Stimulated activated CD8-positive, alpha-beta memory T cell treated with anti-CD3 and anti-CD28 coated beads, Interleukin-12 subunit alpha, Interleukin-12 subunit beta, amount 100 ng/mL, for 24 hours (primary cell): ENCODE measurements around the gene RASIP1.
"Not testable (repeated sequence)": the region's sequence is repeated elsewhere in the genome, so short reads cannot be mapped to it uniquely, and the experiment has no call there.

ENCODE experiments used
- DNase-seq: peaks from one replicate; pipeline ENCODE4 v3.0.0-alpha.2; 2020; ENCODE audit errors: extremely low read depth

Gene RASIP1

DNA sequence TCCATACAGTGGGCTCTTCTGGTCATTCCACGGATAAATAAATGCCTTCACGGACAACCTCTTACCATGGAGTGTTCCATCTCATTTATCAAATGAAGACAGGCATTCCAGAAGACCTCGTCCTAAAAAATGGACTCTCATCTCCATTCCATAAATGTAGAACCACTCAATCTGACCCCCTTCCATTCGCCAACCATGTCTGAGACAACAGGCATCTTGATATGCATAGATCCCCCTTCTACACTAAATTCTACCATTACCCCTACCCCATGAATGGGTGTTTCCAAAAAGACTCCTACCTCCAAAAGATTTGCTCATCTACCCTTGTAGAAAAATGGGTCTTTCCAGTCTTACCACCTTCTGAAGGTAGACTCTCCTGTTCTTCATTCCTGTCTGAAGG, 9.0 kb downstream of the RASIP1 start:
- no peak for DNase-seq

DNA sequence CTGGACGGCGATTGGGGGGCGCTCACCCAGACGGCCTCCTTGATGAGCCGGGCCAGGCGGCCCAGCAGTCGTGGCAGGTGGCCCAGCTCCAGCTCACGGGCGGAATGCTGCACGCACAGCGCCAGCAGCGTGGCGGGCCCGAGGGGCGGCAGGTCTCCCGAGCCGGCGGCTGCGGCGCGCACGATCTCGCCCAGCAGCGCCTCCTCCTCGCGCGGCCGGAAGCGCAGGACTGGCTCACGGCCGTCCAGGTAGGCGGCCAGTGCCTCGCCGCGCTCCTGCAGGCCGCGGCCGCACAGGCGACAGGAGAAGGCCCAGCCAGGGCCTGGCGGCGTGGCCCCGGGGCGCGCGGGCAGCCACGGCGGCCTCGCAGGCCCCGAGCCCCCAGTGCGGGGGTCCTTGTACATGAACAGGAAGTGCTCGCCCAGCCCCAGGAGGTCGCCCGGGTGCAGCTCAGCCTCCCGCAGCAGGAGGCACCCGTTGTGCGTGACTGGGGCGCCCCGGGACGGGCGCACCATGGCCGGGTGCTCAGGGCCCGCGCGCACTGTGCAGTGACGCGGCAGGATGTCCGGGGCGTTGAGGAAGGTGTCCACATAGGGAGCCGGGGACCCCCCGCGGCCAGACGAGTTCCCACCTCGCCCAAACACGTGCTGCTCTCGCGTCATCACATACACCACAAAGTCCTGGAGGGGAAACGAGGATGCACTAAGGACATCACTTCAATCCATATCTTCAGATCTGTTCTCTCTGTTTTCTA, 11.3 kb downstream of the RASIP1 start:
- no peak for DNase-seq

DNA sequence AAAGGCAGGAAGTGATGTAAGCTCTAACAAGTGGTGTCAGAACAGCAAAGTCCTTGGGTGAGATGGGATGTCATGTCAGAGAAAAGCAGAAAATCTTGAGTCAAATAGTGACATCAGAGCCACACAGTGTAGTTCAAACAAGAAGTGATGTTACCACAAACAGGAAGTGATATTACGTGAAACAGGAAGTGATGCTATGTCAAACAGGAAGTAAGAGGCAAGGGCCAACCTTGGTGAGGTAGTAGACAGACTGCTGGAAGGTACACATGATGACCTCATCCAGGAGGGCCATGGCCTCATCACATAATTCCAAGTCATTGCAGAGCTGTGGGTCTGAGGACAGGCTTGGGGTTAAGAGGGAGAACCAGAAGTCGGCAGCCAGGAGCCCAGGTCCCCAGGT, 13.9 kb downstream of the RASIP1 start:
- DNase-seq = no peak

DNA sequence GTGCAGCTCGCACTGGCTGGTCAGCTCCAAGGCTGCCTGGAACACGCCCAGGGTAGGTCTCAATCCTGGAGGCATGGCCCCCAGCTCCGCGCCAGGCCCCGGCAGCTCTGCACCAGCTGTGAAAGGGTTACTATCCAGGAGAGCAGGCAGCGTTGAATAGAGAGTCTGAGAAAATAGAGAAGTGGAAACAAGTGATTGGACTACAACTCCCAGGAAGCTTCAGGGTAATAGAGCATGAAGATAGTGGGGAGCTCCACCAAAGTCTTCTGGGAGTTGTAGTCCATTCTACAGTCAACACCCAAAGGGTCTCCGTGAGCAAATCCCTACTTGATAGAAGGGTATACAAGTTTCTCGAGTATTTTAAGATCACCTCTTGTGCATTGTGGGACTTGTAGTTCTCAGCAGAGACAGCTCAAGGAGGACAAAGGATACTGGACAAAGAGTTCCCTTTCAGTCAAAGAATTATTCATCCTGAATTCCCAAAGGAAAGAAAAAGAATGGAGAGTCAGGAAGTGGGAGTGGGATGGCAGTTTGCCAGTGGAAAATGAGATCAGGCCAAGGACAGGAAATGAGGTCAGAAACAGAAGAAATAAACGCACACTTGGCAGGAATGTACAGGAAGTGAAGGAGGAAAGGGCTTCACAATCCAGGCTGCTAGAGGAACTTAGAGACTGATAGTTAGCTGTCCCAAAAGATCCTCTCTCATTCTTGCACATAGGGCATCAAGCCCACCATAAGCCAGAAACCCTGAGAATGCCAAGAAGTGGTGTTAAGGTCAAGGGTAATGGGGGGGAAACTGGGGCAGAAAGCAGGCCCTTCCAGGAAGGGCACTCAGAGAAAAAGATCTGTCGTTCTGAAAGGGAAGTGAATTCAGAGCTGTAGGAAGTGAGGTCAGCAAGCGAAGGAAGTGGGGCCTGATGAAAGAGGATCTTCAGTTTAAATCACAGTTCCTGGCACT, 15.3 kb downstream of the RASIP1 start:
- DNase-seq = no peak

DNA sequence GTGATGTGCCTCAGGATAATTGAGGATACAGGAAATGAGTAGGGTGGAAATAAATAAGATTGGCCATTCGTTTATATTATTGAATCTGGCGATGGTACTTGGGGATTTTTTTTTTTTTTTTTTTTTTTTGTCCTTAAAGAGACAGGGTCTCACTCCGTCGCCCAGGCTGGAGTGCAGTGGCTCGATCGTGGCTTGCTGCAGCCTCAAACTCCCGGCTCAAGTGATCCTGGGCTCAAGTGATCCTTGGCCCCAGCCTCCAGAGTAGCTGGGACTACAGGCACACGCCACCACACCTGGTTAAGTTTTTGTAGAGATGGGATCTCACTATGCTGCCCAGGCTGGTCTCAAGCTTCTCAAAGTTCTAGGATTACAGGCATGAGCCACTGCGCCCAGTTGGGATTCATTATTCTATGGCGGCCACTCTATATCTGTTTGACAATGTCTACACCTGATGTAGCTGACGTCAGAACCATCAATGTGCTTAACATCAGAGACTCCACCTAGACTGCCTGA, 18.2 kb downstream of the RASIP1 start:
- DNase-seq = no peak

- peak; percentile 85 for DNase-seq
Observed at GRCh38 chr19:48720613-48721296, 19.7 kb downstream of the RASIP1 start.

DNA sequence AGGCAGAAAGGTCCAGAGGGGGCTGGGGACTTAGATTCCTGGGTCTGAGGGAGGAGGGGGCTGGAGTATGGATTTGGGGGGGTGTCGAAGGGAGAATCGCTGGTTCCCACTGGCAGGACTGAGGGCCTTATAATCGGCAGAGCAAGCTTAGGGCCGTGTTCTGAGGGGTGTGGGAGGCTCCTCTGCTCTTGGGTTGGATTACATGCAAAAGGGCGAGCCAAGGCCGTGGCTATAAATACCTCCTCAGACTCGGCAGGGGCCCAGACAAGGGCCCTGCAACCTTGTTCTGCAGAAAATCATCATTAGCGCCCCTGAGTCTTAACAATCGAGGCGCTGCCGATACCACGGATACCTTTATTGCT, 20.2 kb downstream of the RASIP1 start:
- no peak for DNase-seq

DNA sequence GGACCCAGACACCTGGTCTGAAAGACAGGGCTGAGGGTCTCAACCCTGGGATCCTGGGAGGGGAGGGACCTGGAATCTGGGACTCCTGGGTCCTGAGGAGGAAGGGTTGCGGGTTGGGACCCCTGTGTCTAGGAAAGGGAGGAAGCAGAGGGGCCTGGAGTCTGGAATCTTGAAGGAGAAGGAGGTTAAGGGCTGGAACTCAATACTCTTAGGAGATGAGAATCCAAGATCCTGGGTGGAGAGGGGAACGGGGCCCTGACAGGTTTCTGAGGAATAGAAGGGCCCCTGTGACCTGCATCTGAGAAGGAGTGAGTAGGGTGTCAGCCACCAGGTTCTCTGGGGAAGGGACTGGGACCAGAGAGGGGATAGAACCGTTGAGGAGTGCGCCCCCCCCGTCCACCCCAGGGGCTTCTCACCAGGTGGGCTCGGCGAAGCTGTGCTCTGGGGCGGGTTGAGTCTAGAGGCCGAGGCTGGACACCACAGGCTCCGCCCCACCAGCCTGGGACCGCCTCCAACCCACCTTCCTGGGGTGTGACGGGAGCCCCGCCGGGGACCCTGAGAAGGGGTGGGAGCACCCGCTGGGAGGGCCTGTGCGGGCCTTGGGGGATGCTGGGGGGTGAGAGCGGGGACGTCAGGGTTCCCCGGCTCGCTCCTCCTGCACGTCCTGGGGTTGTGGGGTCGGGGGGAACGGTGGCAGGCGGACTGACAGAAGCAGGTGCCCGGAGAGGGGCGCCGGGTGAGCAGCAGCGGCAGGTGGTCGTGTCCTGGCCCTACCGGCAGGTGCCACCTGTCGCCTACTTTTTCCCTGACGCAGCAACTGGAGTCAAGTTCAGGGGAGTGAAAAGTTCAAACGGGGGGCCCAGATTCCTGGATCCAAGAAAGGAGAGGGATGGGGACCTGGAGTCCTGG, 20.9 kb downstream of the RASIP1 start, which contains the start of gene MAMSTR:
TSS of gene MAMSTR (minus strand) at position 463 of the 909 bp plus-strand sequence. CDS start 694 bp downstream, outside the sequence.
- DNase-seq = no peak

GRCh38 chr19:48718711-48719231, 21.6 kb downstream of the RASIP1 start:
- DNase-seq = no peak

DNA sequence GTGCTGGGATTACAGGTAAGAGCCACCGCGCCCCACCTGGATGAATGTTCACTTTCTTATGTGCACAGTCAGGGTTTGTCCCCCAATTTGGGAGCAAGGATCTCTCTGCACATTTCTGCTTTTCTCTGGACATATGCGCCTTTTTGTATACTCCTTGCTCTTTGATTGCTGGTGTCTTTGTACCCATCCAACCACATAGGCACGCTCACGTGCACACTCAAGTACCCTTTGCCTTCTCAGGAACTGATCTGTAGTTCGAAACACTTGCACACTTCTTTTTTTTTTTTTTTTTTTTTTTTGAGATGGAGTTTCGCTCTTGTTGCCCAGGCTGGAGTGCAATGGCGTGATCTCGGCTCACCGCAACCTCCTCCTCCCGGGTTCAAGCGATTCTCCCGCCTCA, 22.3 kb downstream of the RASIP1 start:
- DNase-seq = not testable (repeated sequence)

DNA sequence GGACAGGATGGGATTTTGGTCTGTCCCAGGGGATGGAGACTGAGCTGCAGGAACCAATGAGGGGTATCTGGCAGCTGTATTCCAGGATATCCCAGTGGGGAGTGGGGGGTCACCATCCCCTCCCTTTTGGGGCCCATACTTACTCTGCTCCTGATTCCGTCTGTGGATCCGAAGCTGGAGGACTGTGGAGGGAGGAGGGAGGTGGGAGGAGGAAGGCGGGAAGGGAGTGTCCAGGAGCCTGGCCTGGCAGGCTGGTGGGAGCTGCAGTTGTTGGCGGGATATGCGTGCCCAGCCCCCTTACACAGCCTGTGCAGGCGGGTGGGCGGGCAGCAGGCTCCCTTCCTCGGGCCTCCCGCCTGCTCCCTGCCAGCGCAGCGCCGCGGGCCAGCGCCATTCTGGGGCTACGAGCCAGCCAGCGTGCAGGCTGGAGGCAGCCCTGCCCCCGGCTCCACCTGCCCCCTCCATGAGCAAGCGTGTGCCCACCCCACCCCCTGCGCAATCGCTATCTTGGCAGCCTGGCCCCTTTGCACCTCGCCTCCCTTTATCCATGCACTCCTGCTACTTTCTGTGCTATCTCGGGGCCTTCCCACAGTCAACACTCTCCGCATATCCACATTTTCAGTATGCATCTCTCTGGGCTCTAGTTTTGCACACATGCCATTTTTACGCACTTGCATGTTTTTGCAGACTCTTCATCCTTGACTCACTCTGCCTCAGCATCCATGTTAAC, 23.7 kb downstream of the RASIP1 start:
- no peak for DNase-seq

GRCh38 chr19:48715681-48716171, 24.7 kb downstream of the RASIP1 start:
- no peak for DNase-seq

DNA sequence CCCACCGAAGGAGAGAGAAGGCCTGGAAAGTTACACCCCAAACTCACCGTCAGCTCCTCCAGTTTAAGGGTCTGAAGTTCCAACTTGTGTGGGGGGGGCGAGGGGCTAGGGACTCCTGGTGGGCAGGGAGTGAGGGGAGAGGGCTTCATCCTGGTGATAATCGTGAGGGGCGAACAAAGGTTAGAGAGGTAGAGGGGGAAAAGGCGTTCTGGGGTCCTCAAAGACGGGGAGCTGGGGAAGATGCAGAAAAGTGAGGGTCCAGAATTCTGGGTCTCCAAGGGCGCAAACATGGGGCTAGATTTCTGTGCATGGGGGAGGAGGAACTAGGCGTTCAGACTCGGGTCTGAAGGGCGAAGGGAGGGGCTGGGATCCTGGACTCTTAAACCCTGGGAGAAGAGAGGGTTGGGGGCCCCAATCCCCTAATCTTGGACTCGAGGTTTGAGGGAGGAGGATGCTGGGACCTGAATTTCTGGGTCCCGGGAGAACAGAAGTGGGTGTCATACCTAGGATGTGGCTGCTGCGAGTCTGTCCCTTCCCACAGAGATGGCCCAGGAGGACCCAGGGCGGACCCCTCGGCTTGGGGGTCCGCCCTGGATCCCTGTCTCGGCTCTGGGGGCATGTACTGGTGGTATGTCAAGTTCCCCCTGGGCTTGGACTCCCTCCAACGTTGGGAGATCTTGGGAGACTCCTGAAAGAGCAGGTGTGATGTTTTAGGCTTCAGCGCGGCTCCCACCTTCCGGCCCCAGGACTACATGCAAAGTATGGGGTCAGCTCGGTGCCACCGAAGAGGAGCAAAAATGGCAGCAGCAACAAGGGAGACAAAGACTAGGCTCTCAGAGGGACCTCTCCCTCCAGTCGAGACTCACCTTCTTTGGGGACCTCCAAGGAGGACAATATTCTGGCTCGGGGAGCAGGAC, 25.4 kb downstream of the RASIP1 start:
- DNase-seq = no peak

- peak; percentile 89 for DNase-seq
Observed at GRCh38 chr19:48713864-48714755, 26.3 kb downstream of the RASIP1 start.

GRCh38 chr19:48713041-48713863, 27.2 kb downstream of the RASIP1 start:
- DNase-seq = no peak

DNA sequence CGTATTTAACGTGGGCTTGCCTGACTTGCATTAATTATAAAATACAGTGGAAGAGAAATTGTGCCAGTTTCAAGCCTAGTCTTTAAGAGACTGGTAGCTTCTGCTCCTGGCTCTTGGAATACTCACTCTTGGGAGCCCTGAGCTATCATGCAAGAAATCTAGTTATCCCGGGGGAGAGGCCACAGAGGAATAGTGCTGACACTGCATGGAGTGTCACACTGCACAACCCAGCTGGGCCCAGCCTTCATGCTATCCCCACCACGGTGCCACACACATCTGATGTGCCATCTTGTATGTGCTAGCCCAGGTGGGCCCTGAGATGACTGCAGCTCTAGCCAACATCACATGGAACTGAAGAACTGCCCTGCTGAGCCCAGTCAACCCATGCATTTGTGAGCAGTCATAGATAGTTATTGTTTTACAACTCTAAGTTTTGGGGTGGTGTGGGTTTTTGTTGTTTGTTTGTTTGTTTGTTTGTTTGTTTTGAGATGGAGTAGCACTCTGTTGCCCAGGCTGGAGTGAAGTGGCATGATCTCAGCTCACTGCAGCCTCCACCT, 29.2 kb downstream of the RASIP1 start:
- no peak for DNase-seq
